Measurements from ENCODE around the gene HMOX1. TPM values are rescaled to one million over a fixed set of nuclear protein-coding genes. Genes with fewer than 3 reads are reported as not detected.
A peak's percentile ranks its signal among the peaks of the same experiment; 100 is the strongest.

HMOX1 gene
- total RNA-seq, 1 experiment from 2014 or later, result 17.3 TPM

DNA sequence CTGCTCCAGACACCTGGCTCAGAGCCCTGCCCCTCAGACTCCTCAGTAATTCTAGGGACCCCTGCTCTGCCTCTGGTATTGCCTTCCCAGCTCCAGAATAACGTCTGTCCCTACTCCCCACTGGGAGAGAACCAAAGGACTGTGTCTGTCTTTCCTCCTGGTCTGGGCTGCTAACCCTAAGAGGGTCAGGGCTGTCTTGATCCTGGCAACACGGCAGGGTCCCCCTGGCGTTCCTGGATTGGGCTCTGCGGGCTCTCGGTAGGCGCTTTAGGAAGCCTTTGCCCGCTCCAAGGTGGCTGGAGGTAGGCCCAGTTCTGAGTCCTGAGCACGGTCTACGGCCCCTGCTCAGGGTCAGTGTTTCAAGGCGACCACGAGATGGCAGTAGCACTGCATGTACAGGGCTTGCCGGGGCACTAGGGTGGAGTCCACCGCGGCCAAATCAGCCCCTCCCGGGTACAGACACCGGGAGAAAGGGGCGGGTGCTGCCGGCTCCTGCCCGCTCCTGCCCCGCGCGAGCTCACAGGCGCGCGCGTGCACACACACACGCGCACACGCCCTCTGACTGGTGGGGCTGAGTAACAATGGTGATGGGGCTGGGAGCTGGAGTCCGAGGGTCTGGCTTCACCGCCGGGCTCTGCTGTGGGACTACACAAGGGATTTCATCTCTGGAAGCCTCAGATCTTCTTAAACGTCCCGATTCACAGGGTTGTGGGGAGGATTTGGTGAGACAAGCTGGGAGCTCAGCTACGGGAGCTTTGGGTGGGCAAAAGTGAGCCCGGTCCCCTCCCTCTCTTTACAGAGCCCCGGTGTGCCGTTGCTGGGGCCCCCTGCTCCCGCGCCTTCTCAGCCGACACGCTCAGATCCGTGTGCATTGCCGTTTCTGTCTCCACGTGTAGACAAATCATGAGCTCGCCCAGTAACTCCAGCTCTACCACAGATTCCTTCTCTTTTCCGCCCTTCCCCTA lies 30.1 kb upstream of the HMOX1 start:
- DNase-seq (ENCODE audit: low spot score), result peak; percentile 81

DNA sequence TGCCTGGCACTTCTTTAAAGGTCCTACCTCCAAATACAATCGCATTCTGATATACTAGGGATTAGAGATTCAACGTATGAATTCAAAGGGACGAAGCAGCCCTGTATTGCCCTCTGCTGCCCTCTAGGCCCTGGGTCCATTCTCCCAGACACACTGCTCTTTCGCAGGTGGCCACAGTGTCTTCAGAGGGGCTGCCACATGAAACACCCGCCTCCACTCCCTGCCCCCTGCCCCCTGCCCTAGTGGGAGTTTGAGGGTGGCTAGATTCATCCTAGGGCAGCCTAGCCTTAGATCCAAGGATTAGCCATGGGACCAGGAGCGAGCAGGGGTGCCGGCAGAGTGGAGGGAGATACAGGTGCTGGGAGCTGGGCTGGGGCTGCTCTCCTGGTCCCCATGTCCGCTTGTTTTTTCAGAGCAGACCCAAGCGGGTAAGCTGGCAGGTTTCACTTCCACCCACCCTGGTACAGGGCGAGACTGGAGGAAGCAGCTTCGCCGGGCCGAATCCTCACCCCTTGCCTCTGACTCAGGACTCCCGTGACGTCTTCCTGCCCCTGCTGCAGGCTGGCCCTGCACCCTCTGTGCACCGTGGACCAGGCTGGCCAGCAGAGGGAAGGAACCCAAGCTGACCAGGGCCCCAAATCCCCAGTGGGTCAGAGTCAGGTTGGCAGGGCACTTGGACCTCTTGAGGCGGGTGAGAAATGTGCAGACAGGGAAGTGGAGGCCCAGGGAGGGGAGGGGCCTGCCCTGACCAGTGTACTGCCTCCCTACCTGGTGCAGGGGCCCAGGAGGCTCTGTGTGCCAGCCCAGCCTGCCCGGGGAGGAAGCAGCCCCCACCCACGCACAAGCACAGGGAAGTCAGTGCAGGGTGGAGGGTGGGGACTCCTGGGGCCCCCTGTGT lies 28.4 kb upstream of the HMOX1 start:
- DNase-seq (ENCODE audit: low spot score), result no peak

DNA sequence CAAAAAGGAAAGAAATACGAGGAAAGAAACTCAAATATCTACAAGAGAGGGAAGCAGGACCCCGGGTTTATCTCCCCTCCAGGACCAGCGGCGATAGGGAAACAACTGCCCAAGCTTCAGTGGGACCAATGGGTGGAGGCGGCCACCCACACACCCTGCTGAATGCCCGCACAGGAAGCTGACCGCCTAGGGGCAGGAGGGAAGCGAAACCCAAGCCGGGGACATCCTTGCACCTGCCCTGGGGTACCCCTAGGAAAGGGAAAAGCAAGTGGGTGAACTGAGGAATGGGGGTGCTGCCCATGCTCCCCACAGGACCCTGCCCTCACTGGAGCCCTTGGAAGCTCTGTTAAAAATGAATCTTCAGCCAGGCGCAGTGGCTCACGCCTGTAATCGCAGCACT lies 27.6 kb upstream of the HMOX1 start:
- DNase-seq (ENCODE audit: low spot score), result no peak

DNA sequence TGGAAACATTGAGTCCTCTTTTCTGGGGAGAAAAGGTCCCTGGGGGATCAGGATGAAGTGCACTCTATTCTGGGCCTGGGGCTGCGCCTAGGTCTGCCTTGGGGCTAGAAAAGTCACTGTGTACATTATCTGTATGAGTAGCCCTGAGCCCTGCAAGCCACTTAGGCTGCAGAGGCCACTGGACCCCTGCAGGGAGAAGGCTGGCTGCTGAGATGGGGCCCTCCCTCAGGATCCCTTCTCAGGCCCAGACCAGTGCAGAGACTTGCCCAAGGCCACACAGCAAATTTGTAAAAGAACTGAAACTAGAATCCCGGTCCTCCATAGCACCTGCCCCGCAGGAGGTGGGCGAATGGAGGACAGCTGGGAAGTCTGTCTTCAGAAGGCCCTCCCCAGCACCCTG lies 26.8 kb upstream of the HMOX1 start:
- DNase-seq (ENCODE audit: low spot score), result no peak

DNA sequence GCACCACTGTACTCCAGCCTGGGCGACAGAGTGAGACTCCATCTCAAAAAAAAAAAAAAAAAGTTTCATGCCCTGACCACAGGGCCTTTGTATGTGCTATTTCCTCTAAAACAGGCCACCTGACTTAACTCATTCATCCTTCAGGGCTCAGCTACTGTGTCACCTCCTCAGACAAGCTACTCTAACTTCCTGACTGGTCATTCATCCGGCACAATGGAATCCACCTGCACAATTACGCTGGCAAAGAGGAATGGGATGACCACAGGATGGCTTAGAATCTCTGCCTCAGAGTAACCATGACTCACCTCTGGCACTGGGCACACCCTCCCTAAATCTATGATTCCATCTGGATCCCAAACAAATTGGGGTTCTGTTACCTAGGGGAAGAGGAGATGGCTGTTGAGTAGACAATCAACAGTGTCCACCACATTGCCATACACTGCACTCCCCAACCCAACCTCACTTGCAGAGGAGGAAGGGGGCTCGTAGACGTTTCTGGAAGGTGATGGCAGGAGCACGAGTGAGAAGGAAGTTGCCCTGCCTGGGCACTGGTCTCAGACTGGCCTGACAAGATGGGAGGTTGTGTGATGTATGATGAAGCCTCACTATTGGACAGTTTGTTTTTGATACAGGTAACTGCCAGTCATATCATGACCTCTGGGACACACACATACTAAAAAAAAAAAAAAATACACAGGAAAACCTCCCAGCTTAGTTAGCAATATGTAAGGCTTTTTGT lies 22.8 kb upstream of the HMOX1 start:
- DNase-seq (ENCODE audit: low spot score), result peak; percentile 92

DNA sequence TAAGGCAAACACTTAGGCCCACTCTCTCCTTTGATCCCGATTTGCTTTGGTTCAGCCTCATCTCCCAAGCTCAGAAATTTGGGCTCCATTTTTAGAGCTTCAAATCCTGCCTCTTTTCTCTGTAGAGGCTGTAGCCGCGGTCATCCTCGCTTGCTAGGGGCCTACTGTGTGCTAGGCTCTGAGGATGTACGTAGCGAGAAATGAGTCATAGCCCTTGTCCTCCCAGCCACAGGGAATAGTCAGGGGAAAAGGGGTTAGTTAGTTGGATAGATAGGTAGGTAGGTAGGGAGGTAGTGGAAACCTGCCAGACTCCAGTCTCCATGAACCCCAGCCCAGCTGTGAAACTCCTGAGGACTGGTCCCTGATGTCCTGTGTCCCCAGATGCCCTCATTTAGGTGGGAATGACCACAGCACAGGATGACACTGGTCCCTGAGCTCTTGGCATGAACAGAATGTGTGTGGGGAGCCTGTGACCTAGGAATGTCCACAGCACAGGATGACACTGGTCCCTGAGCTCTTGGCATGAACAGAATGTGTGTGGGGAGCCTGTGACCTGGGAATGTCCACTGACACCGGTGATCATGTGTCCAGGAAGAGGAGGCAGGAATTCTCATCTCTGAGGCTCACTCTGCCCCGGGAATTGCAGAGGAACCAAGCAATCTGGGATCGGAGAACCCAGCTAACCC lies 21.4 kb upstream of the HMOX1 start:
- peak; percentile 40 for DNase-seq (ENCODE audit: low spot score)

DNA sequence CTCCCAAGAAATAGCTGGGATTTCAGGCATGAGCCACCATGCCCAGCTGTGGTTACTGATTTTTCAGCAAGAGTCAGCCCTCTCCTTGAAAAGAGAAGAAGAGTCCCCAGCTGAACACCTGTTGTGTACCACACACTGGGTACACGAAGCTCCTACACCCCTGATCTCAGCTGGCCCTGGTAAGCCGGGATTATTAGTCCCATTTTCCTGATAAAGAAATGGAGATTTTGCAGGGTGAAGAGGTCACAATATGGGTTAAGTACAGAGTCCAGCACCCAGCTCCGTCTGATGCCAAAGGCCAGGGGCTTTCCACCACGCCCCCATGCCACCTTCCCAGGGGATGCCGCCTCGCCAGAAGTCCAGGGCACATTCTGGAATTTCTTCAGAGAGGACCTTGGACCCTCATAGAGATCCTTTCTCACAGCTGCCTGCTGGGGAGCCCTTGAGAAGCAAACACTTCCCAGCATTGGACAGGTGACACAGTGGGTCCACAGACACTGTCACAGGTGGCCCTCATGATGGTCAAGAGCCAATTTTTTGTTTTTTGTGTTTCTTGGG lies 19.8 kb upstream of the HMOX1 start:
- no peak for DNase-seq (ENCODE audit: low spot score)

DNA sequence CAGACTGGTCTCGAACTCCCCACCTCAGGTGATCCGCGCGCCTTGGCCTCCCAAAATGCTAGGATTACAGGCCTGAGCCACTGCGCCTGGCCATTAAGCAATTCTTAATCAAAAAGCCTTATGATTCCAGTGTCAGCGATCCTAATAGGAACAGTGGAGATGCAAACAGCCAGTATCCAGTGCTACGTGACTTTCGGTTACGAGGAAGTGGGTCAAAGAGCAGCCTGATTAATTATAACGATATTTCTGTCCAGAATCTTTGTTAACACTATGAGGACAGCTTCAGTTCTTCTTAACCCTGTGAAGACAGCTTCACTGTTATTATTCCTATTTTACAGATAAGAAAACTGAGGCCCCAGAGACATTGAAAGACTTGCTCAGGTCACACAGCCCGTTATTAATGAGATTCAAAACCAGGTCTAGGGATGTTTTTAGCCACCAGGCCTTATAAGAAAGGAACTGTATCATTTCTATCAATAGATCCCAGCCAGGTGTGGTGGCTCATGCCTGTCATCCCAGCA lies 17.3 kb upstream of the HMOX1 start:
- no peak for DNase-seq (ENCODE audit: low spot score)

DNA sequence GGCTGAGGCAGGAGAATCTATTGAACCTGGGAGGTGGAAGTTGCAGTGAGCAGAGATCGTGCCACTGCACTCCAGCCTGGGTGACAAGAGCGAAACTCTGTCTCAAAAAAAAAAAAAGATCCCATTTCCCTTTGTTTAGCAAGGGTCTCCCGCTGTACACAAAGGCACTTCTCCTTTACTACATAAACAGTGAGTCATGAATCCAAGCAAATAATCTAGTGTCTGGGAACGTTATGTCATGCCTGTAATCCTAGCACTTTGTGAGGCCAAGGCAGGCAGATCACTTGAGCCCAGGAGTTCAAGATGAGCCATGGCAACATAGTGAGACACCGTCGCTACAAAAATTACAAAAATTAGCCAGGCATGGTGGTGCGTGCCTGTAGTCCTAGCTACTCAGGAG lies 16.7 kb upstream of the HMOX1 start:
- DNase-seq (ENCODE audit: low spot score), result peak; percentile 47

DNA sequence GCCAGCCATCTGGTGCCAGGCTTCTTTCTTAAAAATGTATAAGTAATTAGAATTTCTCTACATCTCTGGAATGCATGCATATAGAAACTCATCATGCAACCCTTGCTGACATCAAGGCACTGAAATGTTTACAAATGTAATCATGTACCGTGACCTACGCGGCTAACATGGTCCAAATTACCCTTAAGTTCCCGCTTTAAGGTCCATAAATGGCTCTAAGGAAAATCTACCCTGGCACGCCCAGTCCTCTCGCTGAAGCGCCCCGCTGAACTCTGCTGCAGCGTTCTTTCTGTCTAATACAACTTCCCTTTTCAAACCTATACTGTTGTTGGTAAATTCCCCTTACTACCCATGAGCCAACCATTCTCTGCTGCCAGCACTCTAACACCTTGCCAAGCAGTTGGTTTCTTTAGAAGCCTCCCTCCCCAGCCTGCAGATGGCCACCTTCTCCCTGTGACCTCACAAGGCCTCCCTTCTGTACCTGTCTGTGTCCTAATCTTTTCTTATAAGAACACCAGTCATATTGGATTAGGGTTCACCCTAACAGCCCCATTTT lies 13.5 kb upstream of the HMOX1 start:
- DNase-seq (ENCODE audit: low spot score), result no peak

DNA sequence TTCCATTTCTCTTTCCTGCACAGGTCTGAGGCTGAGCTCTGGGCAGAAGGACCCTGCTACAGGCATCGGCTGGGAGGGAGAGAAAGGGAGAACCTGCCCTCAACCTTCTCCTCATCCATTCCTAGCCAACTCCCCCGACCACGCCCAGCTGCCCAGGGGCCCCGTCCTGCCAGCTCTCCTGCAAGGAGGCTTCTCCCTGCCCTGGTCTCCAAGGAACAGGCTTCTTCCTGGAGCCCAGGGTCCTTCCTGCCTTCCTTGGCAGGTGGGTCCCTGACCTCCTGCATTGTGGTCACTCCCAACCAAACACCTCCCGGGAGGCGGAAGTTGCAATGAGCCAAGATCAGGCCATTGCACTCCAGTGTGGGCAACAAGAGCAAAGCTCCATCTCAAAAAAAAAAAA lies 12.5 kb upstream of the HMOX1 start:
- no peak for DNase-seq (ENCODE audit: low spot score)

DNA sequence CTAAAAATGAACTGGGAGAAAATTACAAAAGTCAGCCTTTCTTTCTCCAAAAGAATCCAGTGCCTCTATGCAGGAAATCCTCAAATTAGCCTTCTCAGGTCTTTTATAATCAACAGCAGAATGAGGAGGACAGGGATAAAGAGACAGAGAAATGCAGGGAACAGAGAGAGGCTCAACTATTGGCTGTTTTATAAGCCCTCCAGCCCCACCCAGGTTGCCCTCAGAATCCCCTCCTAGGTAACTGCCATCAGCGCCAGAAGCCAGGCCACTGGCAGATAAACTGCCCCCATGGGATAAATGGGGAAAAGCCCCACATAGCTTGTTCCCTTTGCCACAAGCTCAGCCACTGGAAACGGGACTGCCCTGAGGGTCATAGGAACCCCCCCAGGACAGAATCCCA lies 10.9 kb upstream of the HMOX1 start:
- DNase-seq (ENCODE audit: low spot score), result no peak

DNA sequence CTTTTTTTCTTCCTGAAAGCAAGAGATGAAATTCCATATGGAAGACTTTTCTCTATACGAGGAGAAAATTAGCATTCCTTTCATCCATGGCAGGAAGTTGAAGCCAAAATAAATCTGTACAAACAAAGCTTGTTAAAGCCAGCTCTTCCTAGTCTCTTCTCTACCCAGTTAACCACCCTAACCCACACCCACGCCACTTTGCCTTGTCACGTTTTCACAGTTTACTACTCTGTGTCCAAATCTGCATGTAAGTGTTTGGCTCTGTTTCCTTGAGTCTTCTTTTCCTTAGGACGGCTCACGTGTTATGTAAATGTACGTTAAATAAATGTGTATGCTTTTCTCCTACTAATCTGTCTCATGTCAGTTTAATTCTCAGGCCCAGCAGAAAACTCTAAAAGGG lies 7.1 kb upstream of the HMOX1 start:
- no peak for DNase-seq (ENCODE audit: low spot score)

DNA sequence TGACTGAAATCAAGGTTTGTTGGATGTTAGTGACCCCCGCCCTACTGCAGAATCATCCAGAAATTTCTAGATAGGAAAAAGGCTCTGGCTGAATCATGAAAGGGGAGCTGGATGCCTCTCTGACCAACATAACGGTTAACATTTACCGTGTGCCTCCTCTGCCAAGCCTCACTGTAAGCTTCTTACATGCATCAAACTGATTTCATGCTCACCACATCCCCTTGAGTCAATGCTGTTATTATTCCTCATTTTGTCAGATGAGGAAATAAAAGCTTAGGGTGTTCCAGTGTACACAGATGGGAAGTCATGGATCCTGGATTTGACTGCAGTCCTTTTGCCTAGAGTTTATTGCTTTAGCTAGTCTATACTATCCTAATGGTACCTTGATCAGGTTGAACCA lies 5.9 kb upstream of the HMOX1 start:
- DNase-seq (ENCODE audit: low spot score), result no peak

DNA sequence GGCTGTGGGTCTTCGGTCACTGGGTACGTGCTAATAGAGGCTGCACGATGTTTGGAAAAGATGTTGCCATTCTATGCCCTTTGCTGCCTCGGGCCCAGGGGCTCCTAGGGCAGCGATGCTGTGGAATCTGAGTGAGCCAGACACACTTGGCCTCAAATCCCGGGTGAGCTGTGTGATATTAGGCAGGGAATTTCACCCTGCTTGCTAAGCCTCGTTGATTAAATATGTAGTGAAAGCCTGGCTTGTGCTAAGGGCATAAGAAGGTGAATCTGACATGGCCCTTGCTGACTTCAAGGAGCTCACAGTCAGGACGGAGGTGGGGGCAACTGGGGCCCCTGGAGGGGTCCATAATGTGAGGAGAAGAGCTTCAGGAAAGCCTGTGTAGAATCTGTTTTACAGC lies 5.4 kb upstream of the HMOX1 start:
- no peak for DNase-seq (ENCODE audit: low spot score)

DNA sequence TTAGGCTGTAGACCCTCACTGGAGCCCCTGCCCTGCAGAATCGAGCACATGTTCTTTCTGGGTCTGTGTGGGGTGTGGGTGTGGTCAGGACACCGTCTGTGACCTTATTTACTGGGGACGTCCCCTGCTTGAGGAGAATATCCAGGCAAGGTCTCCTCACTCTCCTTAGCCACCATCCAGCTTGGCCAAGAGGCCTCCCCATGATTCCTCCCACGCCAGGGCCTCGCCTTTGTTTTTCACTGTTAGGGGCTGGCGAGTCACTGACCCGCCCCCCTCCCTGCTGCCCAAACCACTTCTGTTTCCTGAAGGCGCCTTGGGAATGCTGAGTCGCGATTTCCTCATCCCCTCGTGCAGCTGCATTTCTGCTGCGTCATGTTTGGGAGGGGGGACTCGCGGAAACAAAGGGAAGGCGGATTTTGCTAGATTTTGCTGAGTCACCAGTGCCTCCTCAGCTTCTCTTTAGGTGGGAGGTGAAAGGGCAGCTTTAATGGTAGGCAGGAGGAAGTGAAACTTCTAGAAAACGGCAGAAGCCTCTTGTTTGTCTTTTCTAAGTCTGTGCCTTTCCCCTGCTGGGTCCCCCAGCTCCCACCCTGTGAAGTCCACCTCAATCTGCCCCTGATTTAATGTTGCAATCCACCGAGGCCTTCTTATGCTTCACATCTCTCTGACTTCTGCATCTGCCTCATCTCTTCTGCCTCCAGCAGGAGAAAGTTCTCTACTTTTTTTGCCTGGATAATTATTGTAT lies 4.0 kb upstream of the HMOX1 start:
- peak; percentile 89 for DNase-seq (ENCODE audit: low spot score)

DNA sequence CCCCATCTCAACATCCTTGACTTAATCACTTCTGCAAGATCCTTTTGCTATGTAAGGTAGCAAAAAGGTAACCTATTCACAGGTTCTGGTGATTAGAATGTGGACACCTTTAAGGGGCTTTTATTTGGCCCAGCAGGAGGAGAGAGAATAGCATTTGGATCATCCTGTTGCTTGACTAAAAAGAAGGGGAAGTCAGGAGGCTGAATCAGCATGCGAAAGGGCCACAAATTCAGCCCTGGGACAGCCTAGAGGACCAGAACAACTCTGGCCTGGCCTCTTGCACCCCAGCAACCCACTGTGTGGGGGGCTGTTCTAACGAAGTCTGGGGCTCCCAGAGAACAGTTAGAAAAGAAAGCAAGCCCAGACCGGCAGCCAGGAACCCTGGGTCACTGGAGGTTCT lies 3.2 kb upstream of the HMOX1 start:
- no peak for DNase-seq (ENCODE audit: low spot score)

DNA sequence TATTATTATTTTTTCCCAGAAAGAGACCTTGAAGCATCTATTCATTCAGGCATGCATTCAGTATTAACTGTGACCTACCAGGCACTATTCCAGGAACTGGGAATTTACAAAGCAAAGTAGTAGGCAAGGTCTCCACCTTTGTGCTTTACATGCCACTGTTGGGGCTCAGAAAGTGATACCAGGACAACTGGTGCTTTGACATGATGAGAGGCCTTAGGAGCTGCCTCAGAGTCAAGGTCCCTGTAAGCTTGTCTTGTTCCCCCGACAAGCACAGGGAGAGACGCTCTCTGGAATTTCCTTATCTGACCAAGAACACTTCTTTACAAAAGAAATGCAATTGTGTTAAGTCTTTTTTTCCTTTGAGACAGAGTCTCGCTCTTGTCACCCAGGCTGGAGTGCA lies 2.3 kb upstream of the HMOX1 start:
- no peak for DNase-seq (ENCODE audit: low spot score)

DNA sequence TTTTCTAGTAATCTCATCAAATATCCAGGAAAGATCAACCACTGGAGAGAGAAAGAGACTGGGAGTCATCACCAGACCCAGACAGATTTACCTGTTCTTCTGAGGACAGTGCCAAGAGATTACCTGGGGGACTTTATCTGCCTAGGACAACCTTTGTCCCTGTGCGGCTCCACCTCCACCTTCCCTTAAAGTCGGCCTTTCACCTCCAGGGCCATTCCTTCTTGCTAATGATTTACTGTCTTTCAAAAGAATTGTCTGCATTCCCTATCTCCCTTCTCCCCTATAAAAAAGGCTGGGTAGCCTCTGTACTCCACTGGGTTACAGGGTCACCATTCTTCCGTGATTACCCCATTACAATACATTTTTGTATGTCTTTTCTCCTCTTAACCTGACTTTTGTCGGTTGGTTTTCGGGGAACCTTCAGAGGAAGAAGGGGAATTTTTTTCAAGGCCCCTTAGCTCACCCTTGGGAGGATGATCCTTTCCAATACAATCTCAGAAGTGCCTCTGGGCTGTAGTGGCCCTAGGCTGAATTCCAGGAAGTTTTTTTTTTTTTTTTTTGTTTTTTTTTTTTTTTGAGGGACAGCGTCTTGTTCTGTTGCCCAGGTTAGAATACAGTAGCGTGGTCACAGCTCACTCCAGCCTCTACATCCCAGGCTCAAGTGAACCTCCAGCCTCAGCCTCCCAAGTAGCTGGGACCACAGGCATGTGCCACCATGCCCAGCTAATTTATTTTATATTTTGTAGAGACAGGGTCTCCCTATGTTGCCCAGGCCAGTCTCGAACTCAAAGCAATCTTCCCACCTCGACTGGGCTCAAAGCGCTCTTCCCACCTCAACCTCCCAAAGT lies 1.5 kb upstream of the HMOX1 start:
- no peak for DNase-seq (ENCODE audit: low spot score)

Data from A172 (cell line).